Measurements from ENCODE around the gene CPZ.

CPZ gene

GRCh38 chr4:8642651-8643321, 50.2 kb downstream of the CPZ start:
- CTCF ChIA-PET, result interaction anchor here (1.2 kb wide), 1 partner anchor 28 kb away, joined by 3 read pairs; no protein-coding TSS in a partner anchor
- DNase-seq (ENCODE audit: extremely low spot score), result no peak
- POLR2A ChIA-PET, result no interaction called here
- TF ChIP-seq, protein P1, sequence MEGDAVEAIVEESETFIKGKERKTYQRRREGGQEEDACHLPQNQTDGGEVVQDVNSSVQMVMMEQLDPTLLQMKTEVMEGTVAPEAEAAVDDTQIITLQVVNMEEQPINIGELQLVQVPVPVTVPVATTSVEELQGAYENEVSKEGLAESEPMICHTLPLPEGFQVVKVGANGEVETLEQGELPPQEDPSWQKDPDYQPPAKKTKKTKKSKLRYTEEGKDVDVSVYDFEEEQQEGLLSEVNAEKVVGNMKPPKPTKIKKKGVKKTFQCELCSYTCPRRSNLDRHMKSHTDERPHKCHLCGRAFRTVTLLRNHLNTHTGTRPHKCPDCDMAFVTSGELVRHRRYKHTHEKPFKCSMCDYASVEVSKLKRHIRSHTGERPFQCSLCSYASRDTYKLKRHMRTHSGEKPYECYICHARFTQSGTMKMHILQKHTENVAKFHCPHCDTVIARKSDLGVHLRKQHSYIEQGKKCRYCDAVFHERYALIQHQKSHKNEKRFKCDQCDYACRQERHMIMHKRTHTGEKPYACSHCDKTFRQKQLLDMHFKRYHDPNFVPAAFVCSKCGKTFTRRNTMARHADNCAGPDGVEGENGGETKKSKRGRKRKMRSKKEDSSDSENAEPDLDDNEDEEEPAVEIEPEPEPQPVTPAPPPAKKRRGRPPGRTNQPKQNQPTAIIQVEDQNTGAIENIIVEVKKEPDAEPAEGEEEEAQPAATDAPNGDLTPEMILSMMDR (IDR thresholded peaks at IDR 0.05; ENCODE audit: control extremely low read depth, extremely low read depth, low read depth, missing control alignments), result no peak

GRCh38 chr4:8643441-8643840, 50.9 kb downstream of the CPZ start:
- ChIA-PET POLR2A (no interaction called here), CTCF (interaction anchor here (1.2 kb wide), 1 partner anchor 27 kb away, joined by 3 read pairs; no protein-coding TSS in a partner anchor)
- TF ChIP-seq, protein P1 (IDR thresholded peaks at IDR 0.05; ENCODE audit: control extremely low read depth, extremely low read depth, low read depth, missing control alignments), result no peak
- DNase-seq (ENCODE audit: extremely low spot score), result no peak

GRCh38 chr4:8643986-8644385, 51.4 kb downstream of the CPZ start:
- no peak for DNase-seq (ENCODE audit: extremely low spot score)
- ChIA-PET CTCF (no interaction called here), POLR2A (no interaction called here)
- TF ChIP-seq, protein P1 (IDR thresholded peaks at IDR 0.05; ENCODE audit: control extremely low read depth, extremely low read depth, low read depth, missing control alignments), result no peak

DNA sequence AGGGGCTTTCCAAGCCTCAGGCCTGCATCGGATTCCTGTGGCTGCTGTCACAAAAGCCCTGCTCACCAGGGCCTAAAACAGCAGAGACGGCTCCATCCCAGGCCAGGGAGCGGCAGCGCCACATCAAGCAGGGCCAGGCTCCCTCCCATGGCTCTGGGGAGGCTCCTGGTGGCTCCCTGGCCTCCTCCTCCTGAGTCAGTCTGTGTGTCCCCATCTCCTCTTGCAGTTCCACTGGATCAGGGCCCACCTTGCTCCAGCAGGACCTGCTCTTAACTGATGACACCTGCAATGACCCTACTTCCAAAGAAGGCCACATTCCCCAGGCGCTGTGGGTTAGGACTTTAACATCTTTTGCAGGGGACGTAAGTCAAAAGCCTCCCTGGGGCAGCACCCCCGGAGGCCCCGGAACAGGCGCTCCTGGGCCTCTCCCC, 51.9 kb downstream of the CPZ start:
- TF ChIP-seq, protein P1 (IDR thresholded peaks at IDR 0.05; ENCODE audit: control extremely low read depth, extremely low read depth, low read depth, missing control alignments), result no peak
- ChIA-PET POLR2A (no interaction called here), CTCF (no interaction called here)
- no peak for DNase-seq (ENCODE audit: extremely low spot score)

DNA sequence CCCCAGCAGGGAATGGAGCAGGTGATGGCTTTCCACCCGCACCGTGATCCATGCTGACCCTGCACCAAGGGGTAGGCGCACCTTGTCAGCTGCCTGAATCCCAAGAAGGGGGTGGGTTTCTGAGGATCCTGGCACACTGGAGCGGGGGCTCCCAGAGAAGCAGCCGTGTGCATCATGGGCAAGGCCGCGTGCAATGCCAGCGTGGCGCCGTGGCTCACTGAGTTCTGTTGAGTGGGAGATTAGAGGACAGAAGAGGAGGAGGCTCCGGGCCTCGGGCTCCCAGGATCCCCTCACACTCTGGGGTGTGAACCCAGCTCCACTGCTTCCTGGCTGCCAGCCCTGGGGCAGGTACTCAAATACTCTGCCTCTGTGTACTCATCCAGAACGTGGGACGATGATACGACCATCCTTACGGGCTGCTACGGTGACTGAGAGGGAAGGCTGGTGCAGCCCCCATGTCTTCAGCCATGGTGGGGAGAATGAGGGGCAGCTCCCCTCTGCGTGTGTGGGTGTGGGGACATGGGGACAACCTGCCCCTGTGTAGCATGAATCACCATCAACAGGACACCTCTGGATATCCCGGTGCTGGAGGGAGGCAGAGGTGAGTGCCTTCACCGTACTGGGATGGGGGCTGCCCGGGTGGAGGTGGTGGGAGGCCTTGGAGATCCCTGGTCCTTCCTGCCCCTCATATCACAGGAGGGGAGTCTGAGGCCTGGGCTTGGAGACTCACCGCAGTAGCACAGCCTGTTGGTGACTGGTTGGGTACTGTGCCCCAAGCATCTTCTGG, 52.6 kb downstream of the CPZ start:
- POLR2A ChIA-PET, result no interaction called here
- DNase-seq (ENCODE audit: extremely low spot score), result no peak
- TF ChIP-seq, protein P1 (IDR thresholded peaks at IDR 0.05; ENCODE audit: control extremely low read depth, extremely low read depth, low read depth, missing control alignments), result no peak
- CTCF ChIA-PET, result no interaction called here

- ChIA-PET POLR2A (no interaction called here), CTCF (no interaction called here)
- TF ChIP-seq, protein P1 (IDR thresholded peaks at IDR 0.05; ENCODE audit: control extremely low read depth, extremely low read depth, low read depth, missing control alignments), result no peak
- DNase-seq (ENCODE audit: extremely low spot score), result no peak
Measured at GRCh38 chr4:8645753-8646124, 53.2 kb downstream of the CPZ start.
